Glomerular endothelial cell (primary cell): ENCODE data around the gene TBC1D22A. TPM values are rescaled to one million over a fixed set of nuclear protein-coding genes. Genes with fewer than 3 reads are reported as not detected.

ENCODE experiments used
- DNase-seq: peaks from one replicate; pipeline ENCODE4 v3.0.0-alpha.2; 2011; ENCODE audit warnings: low read depth, low spot score; ENCODE audit errors: extremely low read depth
- total RNA-seq: library from RNA; depleted of rRNA; stranded (reverse); fragments of >200 nt; gene quantifications from 2 replicates; pipeline ENCODE4 v1.2.3, GENCODE V29; 2015

The TBC1D22A gene
- total RNA-seq, 1 donor from 2014 or later, result 38.7 TPM

DNA sequence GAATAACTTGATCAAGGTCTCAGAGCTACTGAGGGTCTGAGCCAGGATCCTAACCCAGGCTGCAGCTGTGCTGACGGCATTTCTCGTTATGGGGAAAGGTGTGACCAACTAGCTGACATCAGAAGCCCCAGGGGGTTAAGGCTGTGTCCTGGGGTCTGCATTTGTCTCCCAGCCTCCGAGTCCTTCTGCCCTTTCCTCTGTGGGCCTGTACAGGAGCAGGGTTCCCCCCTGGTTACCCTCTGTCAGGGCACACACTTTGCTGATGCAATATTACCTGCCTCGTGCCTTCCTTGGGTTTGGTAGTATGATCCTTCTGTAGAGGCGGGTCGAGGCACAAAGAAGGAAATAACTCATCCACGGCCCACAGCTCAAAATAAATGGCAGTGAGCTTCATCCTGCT lies 183.0 kb downstream of the TBC1D22A start:
- DNase-seq, result no peak

GRCh38 chr22:46946383-46946962 lies 184.0 kb downstream of the TBC1D22A start:
- no peak for DNase-seq

GRCh38 chr22:46947516-46948257 lies 185.2 kb downstream of the TBC1D22A start:
- no peak for DNase-seq

DNA sequence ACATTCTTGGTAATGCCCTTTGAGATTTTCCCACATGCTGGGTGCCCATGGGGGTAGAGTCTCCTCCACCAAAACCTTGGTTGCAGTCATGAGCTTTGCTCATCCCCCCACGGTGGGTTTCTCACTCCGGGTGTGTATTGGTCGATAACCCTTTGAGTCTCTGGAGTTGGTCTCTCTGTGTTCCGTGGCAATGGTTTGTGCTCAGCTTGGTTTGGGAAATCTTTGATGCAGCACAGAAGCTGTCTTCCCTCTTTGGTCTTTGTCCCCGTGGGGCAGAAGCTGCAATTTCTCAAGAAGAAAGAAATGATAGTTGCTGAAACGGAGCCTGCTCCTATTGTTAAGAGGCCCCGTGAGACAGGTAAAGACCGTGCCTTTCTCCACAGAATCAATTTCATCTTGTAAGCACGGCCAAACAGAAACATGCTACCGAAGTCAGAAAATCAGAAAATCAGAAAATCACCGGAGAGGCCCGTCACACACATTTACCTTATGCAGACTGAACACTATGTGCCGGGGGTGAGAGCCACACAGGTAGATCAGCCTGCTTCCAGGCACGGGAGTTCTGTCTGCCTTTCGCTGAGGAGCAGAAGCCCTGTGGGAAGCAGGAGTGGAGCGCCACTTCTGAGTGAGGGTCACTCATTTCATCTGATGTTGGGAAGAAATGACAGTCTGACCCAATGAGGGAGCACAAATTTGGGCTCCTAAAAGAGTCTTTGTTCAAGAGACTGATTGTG lies 186.1 kb downstream of the TBC1D22A start:
- DNase-seq, result no peak

DNA sequence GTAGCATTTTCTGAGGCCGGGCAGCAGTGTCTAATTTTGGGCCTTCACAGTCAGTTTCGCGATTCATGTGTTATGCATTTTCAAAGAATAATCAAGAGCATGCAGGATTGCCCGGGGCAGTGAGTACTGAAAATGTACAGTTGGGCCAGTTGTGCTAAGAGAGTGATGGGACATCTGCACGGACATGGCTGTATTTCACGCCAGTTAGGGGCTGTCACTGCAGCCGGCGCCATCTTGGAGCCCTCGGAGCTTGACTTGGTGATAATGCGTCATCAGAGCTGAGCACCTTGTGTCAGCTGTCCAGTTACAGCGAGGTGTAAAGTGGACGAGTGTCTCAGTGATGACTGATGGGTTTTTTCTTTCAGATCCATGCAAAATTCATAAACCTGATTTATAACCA lies 188.9 kb downstream of the TBC1D22A start:
- DNase-seq, result no peak

DNA sequence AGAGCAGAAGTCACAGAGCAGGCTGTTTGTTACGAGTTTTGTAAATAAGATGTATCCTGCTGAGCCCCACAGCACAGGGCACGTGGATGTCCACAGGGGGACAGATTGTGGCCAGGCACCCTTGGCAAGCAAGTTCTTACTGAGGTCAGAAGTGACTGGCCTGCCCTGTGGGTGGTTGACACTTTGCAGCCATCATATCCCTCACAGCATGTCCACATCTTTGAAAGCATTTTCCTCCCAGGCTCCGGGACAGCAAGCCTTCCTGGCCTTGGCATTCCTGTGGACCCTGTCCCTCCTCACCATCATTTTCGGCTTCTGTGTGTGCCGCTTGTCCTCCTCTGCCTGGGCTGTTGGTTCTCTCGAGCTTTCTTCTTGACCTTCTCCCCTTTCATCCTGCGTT lies 189.5 kb downstream of the TBC1D22A start:
- DNase-seq, result no peak

GRCh38 chr22:46953968-46954765 lies 191.7 kb downstream of the TBC1D22A start:
- no peak for DNase-seq

DNA sequence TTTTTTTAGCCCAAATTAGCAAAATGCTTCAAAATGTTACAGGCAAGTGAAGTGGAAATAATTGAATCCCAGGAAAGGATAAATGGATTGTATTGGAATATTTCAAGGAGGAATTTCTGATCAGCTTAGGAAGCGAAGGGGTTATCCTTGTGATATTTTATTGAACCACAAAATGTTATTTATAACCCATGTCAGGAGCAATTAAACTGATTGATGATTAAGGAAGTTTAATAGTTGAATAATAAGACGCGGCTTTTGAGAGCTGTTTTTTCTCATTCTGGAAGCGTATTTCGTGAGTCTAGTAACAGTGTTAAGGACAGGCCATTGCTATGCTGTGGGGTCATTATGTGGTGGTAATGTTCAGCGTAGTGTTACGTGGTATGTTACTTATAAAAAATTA lies 192.3 kb downstream of the TBC1D22A start:
- DNase-seq, result no peak

GRCh38 chr22:46956498-46957215 lies 194.2 kb downstream of the TBC1D22A start:
- DNase-seq, result no peak

DNA sequence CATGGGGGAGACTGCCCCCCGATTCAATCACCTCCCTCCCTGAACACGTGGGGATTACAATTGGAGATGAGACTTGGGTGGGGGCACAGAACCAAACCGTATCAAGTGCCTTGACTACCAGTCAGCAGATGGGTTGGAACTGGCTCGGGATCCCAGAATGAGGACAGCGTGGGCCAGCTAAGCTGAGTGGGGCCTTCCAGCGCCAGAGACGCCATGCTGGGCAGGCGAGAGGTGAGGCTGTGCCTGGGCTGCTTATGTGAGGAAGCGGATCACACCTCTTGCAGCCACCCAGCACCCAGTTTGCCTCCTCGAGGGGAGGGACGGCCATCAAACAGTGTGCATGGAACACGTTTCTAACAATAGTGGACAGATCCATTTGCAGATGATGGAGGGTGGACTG lies 195.1 kb downstream of the TBC1D22A start:
- DNase-seq, result no peak

DNA sequence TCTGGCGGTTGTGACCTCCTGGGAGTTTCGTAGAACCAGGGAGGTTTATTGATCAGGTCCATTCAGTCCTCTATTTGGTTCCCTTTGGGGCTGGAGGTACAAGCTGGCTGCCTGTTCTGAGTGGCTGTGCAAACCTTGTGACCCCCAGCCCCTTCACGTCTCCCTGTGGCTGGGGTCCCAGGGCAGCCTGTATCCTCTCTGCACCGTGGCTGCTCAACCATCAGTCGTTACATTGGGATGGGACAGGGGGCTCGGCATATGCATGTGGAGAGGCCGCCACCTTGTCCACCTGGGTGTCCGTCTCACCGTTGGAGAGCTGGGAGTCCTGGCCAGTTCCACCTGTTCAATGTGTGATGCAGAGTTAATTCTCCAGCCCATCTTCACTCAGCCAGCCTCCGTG lies 195.7 kb downstream of the TBC1D22A start:
- DNase-seq, result no peak

- no peak for DNase-seq
These were observed 196.2 kb downstream of the TBC1D22A start for GRCh38 chr22:46958658-46959057.

GRCh38 chr22:46959369-46959768 lies 196.9 kb downstream of the TBC1D22A start:
- DNase-seq, result no peak

DNA sequence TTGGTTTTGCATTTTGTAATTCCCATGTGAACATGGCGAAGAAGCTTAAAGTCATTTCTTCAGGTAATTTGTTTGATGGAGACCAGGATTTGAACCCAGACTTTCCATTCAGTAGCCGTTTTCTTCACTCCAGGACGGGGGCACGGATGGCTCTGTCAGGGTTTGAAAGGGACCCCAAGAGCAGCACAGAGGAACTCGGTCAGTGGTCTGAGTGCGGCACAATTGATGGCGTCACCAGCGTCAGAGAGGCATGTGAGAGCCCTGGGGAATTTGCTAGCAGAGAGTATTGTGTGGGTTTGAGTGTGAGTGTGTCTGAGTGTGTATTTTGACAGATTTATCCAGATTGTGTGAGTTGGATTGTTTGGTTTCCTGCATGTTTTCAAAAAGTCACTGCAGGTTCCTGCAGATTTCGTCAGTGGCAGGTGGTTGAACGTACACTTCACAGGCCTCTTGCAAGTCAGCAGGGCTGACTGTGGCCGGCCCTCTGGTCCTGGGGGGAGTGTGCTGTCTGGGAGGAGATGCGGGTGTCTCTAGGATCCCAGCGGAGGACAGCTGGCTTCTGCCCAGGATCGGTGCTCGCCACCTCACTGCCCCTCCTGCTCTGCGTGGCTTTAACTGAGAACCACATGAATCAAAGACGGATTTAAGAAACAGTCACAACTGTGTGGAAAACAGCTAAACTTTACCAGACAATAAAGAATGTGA lies 199.3 kb downstream of the TBC1D22A start:
- DNase-seq, result no peak

GRCh38 chr22:46962406-46962805 lies 200.0 kb downstream of the TBC1D22A start:
- no peak for DNase-seq

DNA sequence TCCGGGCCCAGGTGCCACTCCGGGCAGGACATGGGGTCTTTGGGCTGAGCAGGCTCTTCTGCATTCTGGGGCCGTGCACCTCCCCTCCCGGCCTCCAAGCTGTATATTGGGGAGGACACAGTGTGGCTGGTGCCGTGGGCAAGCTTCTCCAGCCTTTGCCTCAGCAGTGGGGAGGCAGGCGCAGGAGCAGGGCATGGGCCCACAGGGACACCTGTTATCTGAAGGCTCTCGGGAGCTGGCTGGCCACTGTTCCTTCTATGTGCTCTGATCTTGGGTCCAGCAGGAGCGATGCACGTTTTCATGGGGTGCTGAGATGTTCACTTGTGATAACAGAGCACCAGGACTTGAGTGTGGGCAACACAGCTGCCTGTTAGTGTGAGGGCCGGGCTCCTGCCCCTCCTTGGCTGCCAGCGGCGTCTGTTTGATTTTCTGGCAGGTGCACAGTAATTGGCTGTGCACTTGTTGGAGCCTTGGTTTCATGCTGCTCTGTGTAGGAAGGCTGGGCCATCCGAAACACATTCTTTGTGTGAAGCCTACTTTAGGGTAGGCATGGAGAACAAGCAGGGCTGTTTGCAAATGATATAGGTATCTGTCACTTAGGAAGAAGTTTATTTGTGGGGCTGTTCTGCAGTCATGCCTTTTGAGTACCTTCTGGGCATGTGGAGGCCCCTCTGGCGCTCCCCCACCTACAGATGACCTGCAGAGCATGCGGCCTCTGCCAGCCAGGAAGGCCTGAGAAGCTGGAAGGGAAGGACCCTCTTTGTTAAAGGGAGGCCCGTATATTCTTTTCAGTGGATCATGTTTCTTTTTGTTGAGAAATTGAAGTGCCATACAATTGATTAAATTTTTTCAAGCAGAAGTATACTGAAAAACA lies 201.5 kb downstream of the TBC1D22A start:
- DNase-seq, result no peak

DNA sequence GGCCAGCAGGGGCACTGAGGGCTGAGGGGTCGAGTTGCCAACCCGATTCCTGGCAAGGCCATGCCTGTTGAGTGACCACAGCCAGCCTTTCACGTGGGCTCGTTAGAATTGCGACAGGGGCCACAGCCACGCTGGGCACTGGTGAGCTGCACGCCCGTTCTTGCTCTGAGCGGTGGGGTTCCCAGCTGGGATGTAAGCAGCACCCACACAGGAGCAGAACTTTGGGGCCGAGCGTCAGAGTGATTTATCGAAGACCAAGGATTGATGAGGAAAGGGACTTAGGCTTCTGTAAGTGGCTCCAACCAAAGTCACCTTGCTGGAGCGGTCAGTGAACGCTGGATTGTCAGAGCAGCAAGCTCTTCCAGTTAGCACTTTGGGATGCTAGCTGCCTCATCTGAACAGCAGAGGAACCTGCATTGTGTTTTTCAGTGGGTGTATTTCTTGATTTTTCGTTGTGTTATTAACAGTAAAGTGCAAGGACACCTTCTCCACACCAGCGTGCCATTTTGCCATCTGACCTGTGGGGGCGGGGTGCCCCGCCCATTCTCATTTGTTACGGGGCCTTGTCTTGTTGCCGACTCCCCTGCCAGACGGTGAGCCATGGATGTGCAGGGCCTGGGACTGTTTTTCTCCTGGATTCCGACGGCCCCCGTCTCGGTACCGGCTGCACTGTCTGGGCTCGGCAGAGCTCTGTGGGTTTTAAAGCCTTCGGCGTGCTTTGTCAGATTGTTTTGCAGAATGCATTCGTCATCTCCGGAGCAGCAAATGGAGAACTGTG lies 202.5 kb downstream of the TBC1D22A start:
- no peak for DNase-seq
